IMR-90 (cell line): ENCODE measurements around the gene KLHL40. TPM values are rescaled to one million over a fixed set of nuclear protein-coding genes. Genes with fewer than 3 reads are reported as not detected.

Experiments
- ATAC-seq: fragments of 200-7000 bp; cut with Tn5 transposase; 2 replicates; pipeline ENCODE4 v1.9.1; 2020; ENCODE audit warnings: low read depth, mild to moderate bottlenecking, moderate library complexity
- BruUV-seq: library from RNA; stranded (reverse); fragments of 400-500 nt; replicated peaks from 2 replicates; lab custom pipeline; 2021; lab: Mats Ljungman, UMichigan
- CTCF ChIA-PET: fragments of 300-600 bp; formaldehyde crosslinking; extraction: SDS; loops from one replicate; lab custom pipeline; 2021; ENCODE audit warnings: antibody characterized with exemption; lab: Yijun Ruan, JAX
- POLR2A ChIA-PET: fragments of 300-600 bp; sonication (Branson Sonifier 250); formaldehyde crosslinking; loops from one replicate; lab custom pipeline; 2022; ENCODE audit warnings: antibody characterized with exemption; ENCODE audit not compliant: unreplicated experiment; lab: Charles Lee
- DNase-seq: peaks from one replicate; pipeline ENCODE4 v3.0.0; 2013
- H2AFZ ChIP-seq: replicated peaks from 2 replicates; pipeline ENCODE3; 2013; ENCODE audit warnings: low read length, mild to moderate bottlenecking; ENCODE audit not compliant: poor library complexity
- H2AK5ac ChIP-seq: 2 replicates; pipeline ENCODE4 v1.6.1; 2013; ENCODE audit warnings: low read depth, low read length, inconsistent platforms
- H2AK9ac ChIP-seq: replicated peaks from 2 replicates; pipeline ENCODE3; 2013; ENCODE audit warnings: mild to moderate bottlenecking, low read depth, low read length, moderate library complexity; ENCODE audit not compliant: poor library complexity
- H2BK120ac ChIP-seq: 2 replicates; pipeline ENCODE4 v1.6.1; 2013; ENCODE audit warnings: low read depth, low read length, inconsistent platforms
- H2BK15ac ChIP-seq: 3 replicates; pipeline ENCODE4 v1.6.1; 2013; ENCODE audit warnings: low read depth, low read length, inconsistent platforms
- H2BK20ac ChIP-seq: 2 replicates; pipeline ENCODE4 v1.6.1; 2013; ENCODE audit warnings: low read depth, mild to moderate bottlenecking, inconsistent platforms, low read length, moderate library complexity
- H2BK5ac ChIP-seq: 2 replicates; pipeline ENCODE4 v1.6.1; 2013; ENCODE audit warnings: mild to moderate bottlenecking, low read depth, low read length, inconsistent platforms; ENCODE audit not compliant: poor library complexity, severe bottlenecking
- H3K14ac ChIP-seq: replicated peaks from 2 replicates; pipeline ENCODE4 v1.6.1; 2013; ENCODE audit warnings: low read depth, low read length, inconsistent platforms
- H3K18ac ChIP-seq: 2 replicates; pipeline ENCODE4 v1.6.1; 2013; ENCODE audit warnings: low read depth, low read length, control low read depth
- H3K23ac ChIP-seq: 2 replicates; pipeline ENCODE4 v1.6.1; 2013; ENCODE audit warnings: low read depth, low read length, inconsistent platforms
- H3K27ac ChIP-seq: 2 replicates; pipeline ENCODE4 v1.5.1; 2013; ENCODE audit warnings: mild to moderate bottlenecking, control low read depth, low read length; ENCODE audit not compliant: insufficient read depth
- H3K27me3 ChIP-seq: 2 replicates; pipeline ENCODE4 v1.6.1; 2013; ENCODE audit warnings: low read length; ENCODE audit not compliant: control insufficient read depth, insufficient read depth
- H3K36me3 ChIP-seq: 2 replicates; pipeline ENCODE4 v1.6.1; 2013; ENCODE audit warnings: low read length, mixed read lengths; ENCODE audit not compliant: control insufficient read depth, insufficient read depth
- H3K4ac ChIP-seq: 2 replicates; pipeline ENCODE4 v1.6.1; 2013; ENCODE audit warnings: low read depth, low read length, inconsistent platforms
- H3K4me1 ChIP-seq: 2 replicates; pipeline ENCODE4 v1.6.1; 2013; ENCODE audit warnings: low read length, mixed read lengths; ENCODE audit not compliant: control insufficient read depth, insufficient read depth
- H3K4me2 ChIP-seq: 2 replicates; pipeline ENCODE4 v1.6.1; 2013; ENCODE audit warnings: low read depth, mild to moderate bottlenecking, control low read depth, low read length, moderate library complexity
- H3K4me3 ChIP-seq: 2 replicates; pipeline ENCODE4 v1.5.1; 2013; ENCODE audit warnings: low read depth, mild to moderate bottlenecking, control low read depth, low read length, moderate library complexity; ENCODE audit not compliant: insufficient read depth
- H3K56ac ChIP-seq: 2 replicates; pipeline ENCODE4 v1.6.1; 2013; ENCODE audit warnings: low read length, inconsistent platforms; ENCODE audit not compliant: insufficient read depth; ENCODE audit errors: extremely low read depth
- H3K79me1 ChIP-seq, 2 experiments: 2 replicates each; pipeline ENCODE4 v1.6.1; 2013; ENCODE audit warnings: low read length in 2 of 2, inconsistent platforms in 1 of 2, low read depth in 1 of 2
- H3K9ac ChIP-seq: 2 replicates; pipeline ENCODE4 v1.6.1; 2013; ENCODE audit warnings: low read depth, low read length, control low read depth
- H3K9me1 ChIP-seq: 2 replicates; pipeline ENCODE4 v1.6.1; 2013; ENCODE audit warnings: low read length, inconsistent platforms; ENCODE audit not compliant: insufficient read depth
- H3K9me3 ChIP-seq: 2 replicates; pipeline ENCODE4 v1.6.1; 2013; ENCODE audit warnings: low read length; ENCODE audit not compliant: control insufficient read depth, insufficient read depth
- H4K20me1 ChIP-seq: 2 replicates; pipeline ENCODE4 v1.6.1; 2013; ENCODE audit warnings: low read length, inconsistent platforms; ENCODE audit not compliant: insufficient read depth
- H4K5ac ChIP-seq: 2 replicates; pipeline ENCODE4 v1.6.1; 2013; ENCODE audit warnings: mild to moderate bottlenecking, low read depth, low read length, control low read depth
- H4K8ac ChIP-seq, 2 experiments: 2 replicates each; pipeline ENCODE4 v1.6.1; 2013; ENCODE audit warnings: low read depth in 2 of 2, low read length in 2 of 2, control low read depth in 1 of 2, inconsistent platforms in 1 of 2
- H4K91ac ChIP-seq: 2 replicates; pipeline ENCODE4 v1.6.1; 2013; ENCODE audit warnings: low read depth, low read length, inconsistent platforms; ENCODE audit not compliant: insufficient read depth
- RAD21 ChIP-seq: IDR thresholded peaks from 2 replicates; pipeline ENCODE4 v1.6.1; 2012; ENCODE audit warnings: low read length, improper control_type of control experiment
- WGBS, 2 experiments: methylation state at CpG; one replicate each; pipeline versions ENCODE4 v1.1.5 to v1.1.7; 2013; ENCODE audit warnings: missing lambda C conversion rate in 2 of 2; ENCODE audit not compliant: insufficient read length in 1 of 2; ENCODE audit errors: extremely low coverage in 2 of 2; 5-methylcytosine and 5-hydroxymethylcytosine counted together
- dilution Hi-C: fragments of 300-500 bp; cut with HindIII; formaldehyde crosslinking; loops from one replicate; pipeline ENCODE4 v1.14.3; 2018; ENCODE audit warnings: low sequenced_read_pairs; ENCODE audit not compliant: unreplicated experiment
- in situ Hi-C: fragments of 300-500 bp; cut with MboI; formaldehyde crosslinking; loops from 3 replicates; pipeline ENCODE4 v1.14.3; 2019; ENCODE audit warnings: low sequenced_read_pairs, inconsistent platforms, mixed read lengths
- intact Hi-C: fragments of 100-400 bp; cut with micrococcal nuclease; formaldehyde crosslinking; loops from 2 replicates; pipeline ENCODE4 v1.10.0; 2022
- polyA plus RNA-seq, 3 experiments: library from polyadenylated mRNA; depleted of rRNA; stranded (reverse); fragments of >200 nt; gene quantifications; 2 replicates each; pipeline ENCODE4 v1.2.3, GENCODE V29; 2012; ENCODE audit warnings: low replicate concordance in 1 of 3
- total RNA-seq: library from RNA; depleted of rRNA; stranded (reverse); fragments of >200 nt; gene quantifications from 2 replicates; pipeline ENCODE4 v1.2.3, GENCODE V29; 2012
- TF ChIP-seq, protein P1 (sequence below): fragments of 150-350 bp; IDR thresholded peaks from 2 replicates; pipeline ENCODE4 v1.6.1; 2016; ENCODE audit warnings: low read depth, mild to moderate bottlenecking, low read length, moderate library complexity, borderline replicate concordance

Gene KLHL40
- total and polyA plus RNA-seq, 2 of the 4 experiments (the other 2 are of a cell fraction): not detected

DNA sequence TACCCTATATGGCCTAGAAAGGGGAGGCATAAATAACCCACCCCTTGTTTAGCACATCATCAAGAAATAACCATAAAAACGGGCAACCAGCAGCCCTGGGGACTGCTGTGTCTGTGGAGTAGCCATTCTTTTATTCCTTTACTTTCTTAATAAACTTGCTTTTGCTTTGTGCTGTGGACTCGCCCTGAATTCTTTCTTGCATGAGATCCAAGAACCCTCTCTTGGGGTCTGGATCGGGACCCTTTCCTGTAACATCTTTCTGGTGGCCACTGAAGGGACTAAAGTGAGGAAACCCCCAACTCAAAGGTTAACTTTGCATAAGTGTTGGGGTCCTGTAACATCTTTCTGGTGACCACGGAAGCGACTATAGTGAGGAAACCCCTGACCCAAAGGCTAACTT is 33.0 kb downstream of the KLHL40 start:
- H3K4ac ChIP-seq: no peak overlapping the region
- no peaks in the 10 kb centered on the region for H3K79me1 ChIP-seq
- no peak overlapping the region for H3K56ac ChIP-seq
- no peak overlapping the region for H3K23ac ChIP-seq
- no peak overlapping the region for H2AFZ ChIP-seq
- no peak overlapping the region for H2BK15ac ChIP-seq
- ChIA-PET CTCF (no interaction called here), POLR2A (no interaction called here)
- DNase-seq: no peak
- no peak overlapping the region for H2BK5ac ChIP-seq
- no TSS peak for BruUV-seq
- in situ Hi-C loops: no loop called here
- H3K14ac ChIP-seq: no peak overlapping the region
- H2AK9ac ChIP-seq: no peak overlapping the region
- no peaks in the 10 kb centered on the region for H3K9me1 ChIP-seq
- no peak overlapping the region for H3K9ac ChIP-seq
- no peaks in the 10 kb centered on the region for H3K36me3 ChIP-seq
- H3K4me2 ChIP-seq: no peak overlapping the region
- WGBS, 2 experiments: no CpG with 5 or more reads among the region's 5 CpGs
- intact Hi-C loops: no loop called here
- H2AK5ac ChIP-seq: no peak overlapping the region
- no peak overlapping the region for H2BK120ac ChIP-seq
- H2BK20ac ChIP-seq: no peak overlapping the region
- dilution Hi-C loops: no loop called here
- TF ChIP-seq, protein P1, sequence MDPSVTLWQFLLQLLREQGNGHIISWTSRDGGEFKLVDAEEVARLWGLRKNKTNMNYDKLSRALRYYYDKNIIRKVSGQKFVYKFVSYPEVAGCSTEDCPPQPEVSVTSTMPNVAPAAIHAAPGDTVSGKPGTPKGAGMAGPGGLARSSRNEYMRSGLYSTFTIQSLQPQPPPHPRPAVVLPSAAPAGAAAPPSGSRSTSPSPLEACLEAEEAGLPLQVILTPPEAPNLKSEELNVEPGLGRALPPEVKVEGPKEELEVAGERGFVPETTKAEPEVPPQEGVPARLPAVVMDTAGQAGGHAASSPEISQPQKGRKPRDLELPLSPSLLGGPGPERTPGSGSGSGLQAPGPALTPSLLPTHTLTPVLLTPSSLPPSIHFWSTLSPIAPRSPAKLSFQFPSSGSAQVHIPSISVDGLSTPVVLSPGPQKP: no peak
- no peak for TF ChIP-seq RAD21
- no peaks in the 10 kb centered on the region for H3K9me3 ChIP-seq
- no peak for ATAC-seq
- H3K4me1 ChIP-seq: no peaks in the 10 kb centered on the region
- H4K91ac ChIP-seq: no peak overlapping the region
- H3K27me3 ChIP-seq: peaks cover 25% of the 10 kb centered on the region
- H4K8ac ChIP-seq: no peak overlapping the region
- no peak overlapping the region for H3K18ac ChIP-seq
- no peaks in the 10 kb centered on the region for H4K20me1 ChIP-seq
- H4K5ac ChIP-seq: no peak overlapping the region
- H3K27ac ChIP-seq: no peak overlapping the region
- no peak overlapping the region for H3K4me3 ChIP-seq
